ENCODE data around the gene PDIA4.
A peak's percentile ranks its signal among the peaks of the same experiment; 100 is the strongest.
"Not testable (repeated sequence)": the region's sequence is repeated elsewhere in the genome, so short reads cannot be mapped to it uniquely, and the experiment has no call there.

PDIA4 gene

GRCh38 chr7:148991536-148991935, 36.8 kb downstream of the PDIA4 start:
- no peak overlapping the region for H3K27ac ChIP-seq (ENCODE audit: low read length)
- no CpG with 5 or more reads among the region's 1 CpG for WGBS (ENCODE audit: insufficient coverage, insufficient read length)
- DNase-seq (ENCODE audit: low read depth, low spot score): no peak
- H3K4me3 ChIP-seq (ENCODE audit: low read length): no peak overlapping the region
- H3K27me3 ChIP-seq (ENCODE audit: control insufficient read depth, insufficient read depth, low read length): no peaks in the 10 kb centered on the region
- no peaks in the 10 kb centered on the region for H3K36me3 ChIP-seq (ENCODE audit: control insufficient read depth, insufficient read depth, low read length)
- no peaks in the 10 kb centered on the region for H3K4me1 ChIP-seq (ENCODE audit: control insufficient read depth, insufficient read depth, low read length)
- no peaks in the 10 kb centered on the region for H3K9me3 ChIP-seq (ENCODE audit: control insufficient read depth, insufficient read depth, low read length)

- no peaks in the 10 kb centered on the region for H3K36me3 ChIP-seq (ENCODE audit: control insufficient read depth, insufficient read depth, low read length)
These were observed 40.4 kb downstream of the PDIA4 start for GRCh38 chr7:148987751-148988512.

GRCh38 chr7:148987010-148987750, 41.1 kb downstream of the PDIA4 start:
- no peaks in the 10 kb centered on the region for H3K27me3 ChIP-seq (ENCODE audit: control insufficient read depth, insufficient read depth, low read length)
- H3K36me3 ChIP-seq (ENCODE audit: control insufficient read depth, insufficient read depth, low read length): no peaks in the 10 kb centered on the region
- H3K4me3 ChIP-seq (ENCODE audit: low read length): peak overlapping the region; percentile 54; the same call in 1 of the 2 replicates
- no peaks in the 10 kb centered on the region for H3K4me1 ChIP-seq (ENCODE audit: control insufficient read depth, insufficient read depth, low read length)
- H3K27ac ChIP-seq (ENCODE audit: low read length): no peak overlapping the region
- no CpG with 5 or more reads among the region's 17 CpGs for WGBS (ENCODE audit: insufficient coverage, insufficient read length)
- DNase-seq (ENCODE audit: low read depth, low spot score): peak; percentile 89
- no peaks in the 10 kb centered on the region for H3K9me3 ChIP-seq (ENCODE audit: control insufficient read depth, insufficient read depth, low read length)

More at GRCh38 chr7:148987751-148988512, 40.4 kb downstream of the PDIA4 start:
- no peak for DNase-seq (ENCODE audit: low read depth, low spot score)
- Histone ChIP-seq H3K4me1 (ENCODE audit: control insufficient read depth, insufficient read depth, low read length) (no peaks in the 10 kb centered on the region), H3K27me3 (ENCODE audit: control insufficient read depth, insufficient read depth, low read length) (no peaks in the 10 kb centered on the region), H3K9me3 (ENCODE audit: control insufficient read depth, insufficient read depth, low read length) (no peaks in the 10 kb centered on the region), H3K27ac (ENCODE audit: low read length) (no peak overlapping the region), H3K4me3 (ENCODE audit: low read length) (peak overlapping the region; percentile 54)
- WGBS (ENCODE audit: insufficient coverage, insufficient read length): no CpG with 5 or more reads among the region's 9 CpGs

- H3K4me1 ChIP-seq (ENCODE audit: control insufficient read depth, insufficient read depth, low read length): no peaks in the 10 kb centered on the region
- no peak overlapping the region for H3K27ac ChIP-seq (ENCODE audit: low read length)
- WGBS (ENCODE audit: insufficient coverage, insufficient read length): no CpG with 5 or more reads among the region's 1 CpG
- DNase-seq (ENCODE audit: low read depth, low spot score): no peak
- no peak overlapping the region for H3K4me3 ChIP-seq (ENCODE audit: low read length)
- H3K36me3 ChIP-seq (ENCODE audit: control insufficient read depth, insufficient read depth, low read length): no peaks in the 10 kb centered on the region
- H3K9me3 ChIP-seq (ENCODE audit: control insufficient read depth, insufficient read depth, low read length): no peaks in the 10 kb centered on the region
- H3K27me3 ChIP-seq (ENCODE audit: control insufficient read depth, insufficient read depth, low read length): no peaks in the 10 kb centered on the region
These were observed 41.6 kb downstream of the PDIA4 start for GRCh38 chr7:148986742-148987009.

GRCh38 chr7:148983200-148984146, 44.8 kb downstream of the PDIA4 start:
- Histone ChIP-seq H3K9me3 (ENCODE audit: control insufficient read depth, insufficient read depth, low read length) (no peaks in the 10 kb centered on the region), H3K36me3 (ENCODE audit: control insufficient read depth, insufficient read depth, low read length) (no peaks in the 10 kb centered on the region), H3K27ac (ENCODE audit: low read length) (no peak overlapping the region), H3K4me3 (ENCODE audit: low read length) (peak overlapping the region; percentile 76; the same call in 1 of the 2 replicates), H3K4me1 (ENCODE audit: control insufficient read depth, insufficient read depth, low read length) (no peaks in the 10 kb centered on the region), H3K27me3 (ENCODE audit: control insufficient read depth, insufficient read depth, low read length) (no peaks in the 10 kb centered on the region)
- DNase-seq (ENCODE audit: low read depth, low spot score): no peak
- WGBS (ENCODE audit: insufficient coverage, insufficient read length): no CpG with 5 or more reads among the region's 38 CpGs

- WGBS (ENCODE audit: insufficient coverage, insufficient read length): no CpG with 5 or more reads among the region's 23 CpGs
- DNase-seq (ENCODE audit: low read depth, low spot score): no peak
- Histone ChIP-seq H3K27me3 (ENCODE audit: control insufficient read depth, insufficient read depth, low read length) (no peaks in the 10 kb centered on the region), H3K9me3 (ENCODE audit: control insufficient read depth, insufficient read depth, low read length) (no peaks in the 10 kb centered on the region), H3K4me1 (ENCODE audit: control insufficient read depth, insufficient read depth, low read length) (peaks cover 2% of the 10 kb centered on the region; the same call in 1 of the 2 replicates), H3K4me3 (ENCODE audit: low read length) (peak overlapping the region; percentile 76), H3K27ac (ENCODE audit: low read length) (no peak overlapping the region), H3K36me3 (ENCODE audit: control insufficient read depth, insufficient read depth, low read length) (no peaks in the 10 kb centered on the region)
These were observed 45.6 kb downstream of the PDIA4 start for GRCh38 chr7:148982654-148983199.

- no peak for DNase-seq (ENCODE audit: low read depth, low spot score)
- Histone ChIP-seq H3K9me3 (ENCODE audit: control insufficient read depth, insufficient read depth, low read length) (no peaks in the 10 kb centered on the region; the same call in 1 of the 2 replicates), H3K27ac (ENCODE audit: low read length) (no peak overlapping the region), H3K36me3 (ENCODE audit: control insufficient read depth, insufficient read depth, low read length) (no peaks in the 10 kb centered on the region), H3K27me3 (ENCODE audit: control insufficient read depth, insufficient read depth, low read length) (no peaks in the 10 kb centered on the region), H3K4me1 (ENCODE audit: control insufficient read depth, insufficient read depth, low read length) (peaks cover 6% of the 10 kb centered on the region; the same call in 1 of the 2 replicates), H3K4me3 (ENCODE audit: low read length) (no peak overlapping the region)
- no CpG with 5 or more reads among the region's 9 CpGs for WGBS (ENCODE audit: insufficient coverage, insufficient read length)
These were observed 48.5 kb downstream of the PDIA4 start for GRCh38 chr7:148979827-148980226.

GRCh38 chr7:148979072-148979471, 49.2 kb downstream of the PDIA4 start:
- not testable (repeated sequence) for H3K4me3 ChIP-seq (ENCODE audit: low read length); H3K4me1 ChIP-seq (ENCODE audit: control insufficient read depth, insufficient read depth, low read length); DNase-seq (ENCODE audit: low read depth, low spot score); H3K27me3 ChIP-seq (ENCODE audit: control insufficient read depth, insufficient read depth, low read length); H3K36me3 ChIP-seq (ENCODE audit: control insufficient read depth, insufficient read depth, low read length); H3K9me3 ChIP-seq (ENCODE audit: control insufficient read depth, insufficient read depth, low read length); H3K27ac ChIP-seq (ENCODE audit: low read length)
- WGBS (ENCODE audit: insufficient coverage, insufficient read length): no CpG with 5 or more reads among the region's 7 CpGs

GRCh38 chr7:148978091-148978490, 50.2 kb downstream of the PDIA4 start:
- no peak for DNase-seq (ENCODE audit: low read depth, low spot score)
- no peaks in the 10 kb centered on the region for H3K36me3 ChIP-seq (ENCODE audit: control insufficient read depth, insufficient read depth, low read length)

GRCh38 chr7:148975896-148976295, 52.4 kb downstream of the PDIA4 start:
- H3K4me1 ChIP-seq (ENCODE audit: control insufficient read depth, insufficient read depth, low read length): peaks cover 6% of the 10 kb centered on the region; the same call in 1 of the 2 replicates
- H3K9me3 ChIP-seq (ENCODE audit: control insufficient read depth, insufficient read depth, low read length): no peaks in the 10 kb centered on the region; the same call in 1 of the 2 replicates
- no peak overlapping the region for H3K27ac ChIP-seq (ENCODE audit: low read length)
- no peaks in the 10 kb centered on the region for H3K36me3 ChIP-seq (ENCODE audit: control insufficient read depth, insufficient read depth, low read length)
- WGBS (ENCODE audit: insufficient coverage, insufficient read length): no CpG with 5 or more reads among the region's 3 CpGs
- no peaks in the 10 kb centered on the region for H3K27me3 ChIP-seq (ENCODE audit: control insufficient read depth, insufficient read depth, low read length)
- H3K4me3 ChIP-seq (ENCODE audit: low read length): no peak overlapping the region
- no peak for DNase-seq (ENCODE audit: low read depth, low spot score)

More at GRCh38 chr7:148978091-148978490, 50.2 kb downstream of the PDIA4 start:
- whole genome bisulfite sequencing (ENCODE audit: insufficient coverage, insufficient read length): no CpG with 5 or more reads among the region's 8 CpGs
- Histone ChIP-seq H3K4me3 (ENCODE audit: low read length) (no peak overlapping the region), H3K9me3 (ENCODE audit: control insufficient read depth, insufficient read depth, low read length) (no peaks in the 10 kb centered on the region; the same call in 1 of the 2 replicates), H3K4me1 (ENCODE audit: control insufficient read depth, insufficient read depth, low read length) (peaks cover 6% of the 10 kb centered on the region; the same call in 1 of the 2 replicates), H3K27me3 (ENCODE audit: control insufficient read depth, insufficient read depth, low read length) (no peaks in the 10 kb centered on the region), H3K27ac (ENCODE audit: low read length) (no peak overlapping the region)

All from iPS DF 6.9 (cell line).